Stimulated activated CD4-positive, alpha-beta T cell treated with anti-CD3 and anti-CD28 coated beads, Interleukin-12 subunit alpha, Interleukin-12 subunit beta, amount 100 ng/mL, for 48 hours (primary cell): ENCODE results near the gene LIMA1.
"Not testable (repeated sequence)": the region's sequence is repeated elsewhere in the genome, so short reads cannot be mapped to it uniquely, and the experiment has no call there.

Source experiments
- DNase-seq, 3 donors: peaks; one replicate each; pipeline ENCODE4 v3.0.0-alpha.2; 2020; ENCODE audit warnings: low read depth in 2 of 3, low spot score in 1 of 3

The LIMA1 gene

DNA sequence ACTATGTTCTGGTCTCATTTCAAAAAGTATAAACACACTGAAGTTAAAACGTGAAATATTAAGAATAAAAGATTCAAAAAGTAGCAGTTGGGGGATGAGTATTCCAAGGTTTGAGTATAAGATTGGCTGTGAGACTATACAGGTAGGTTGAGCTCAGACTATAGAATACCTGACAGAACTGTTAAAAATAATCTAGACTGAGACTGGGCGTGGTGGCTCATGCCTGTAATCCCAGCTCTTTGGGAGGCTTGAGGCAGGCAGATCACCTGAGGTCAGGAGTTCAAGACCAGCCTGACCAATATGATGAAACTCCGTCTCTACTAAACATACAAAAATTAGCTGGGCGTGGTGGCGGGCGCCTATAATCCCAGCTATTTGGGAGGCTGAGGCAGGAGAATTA lies 64.3 kb downstream of the LIMA1 start:
- not testable (repeated sequence) for DNase-seq

DNA sequence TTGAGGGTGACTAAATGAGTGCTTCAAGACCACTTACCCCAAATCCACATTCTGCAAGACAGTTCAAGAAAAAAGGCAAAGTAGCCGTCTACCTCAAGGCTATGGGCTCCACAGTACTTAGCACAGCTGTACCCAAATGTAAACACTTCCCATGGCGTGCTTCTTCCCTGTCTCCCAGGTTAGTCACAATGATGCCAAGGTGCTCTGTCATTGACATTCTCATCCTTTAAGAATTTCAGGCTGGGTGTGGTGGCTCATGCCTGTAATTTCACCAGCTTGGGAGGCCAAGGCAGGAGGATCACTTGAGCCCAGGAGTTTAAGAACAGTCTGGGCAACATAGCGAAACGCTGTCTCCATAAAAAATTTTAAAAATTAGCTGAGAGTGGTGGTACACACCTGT lies 64.9 kb downstream of the LIMA1 start:
- no peak for DNase-seq

DNA sequence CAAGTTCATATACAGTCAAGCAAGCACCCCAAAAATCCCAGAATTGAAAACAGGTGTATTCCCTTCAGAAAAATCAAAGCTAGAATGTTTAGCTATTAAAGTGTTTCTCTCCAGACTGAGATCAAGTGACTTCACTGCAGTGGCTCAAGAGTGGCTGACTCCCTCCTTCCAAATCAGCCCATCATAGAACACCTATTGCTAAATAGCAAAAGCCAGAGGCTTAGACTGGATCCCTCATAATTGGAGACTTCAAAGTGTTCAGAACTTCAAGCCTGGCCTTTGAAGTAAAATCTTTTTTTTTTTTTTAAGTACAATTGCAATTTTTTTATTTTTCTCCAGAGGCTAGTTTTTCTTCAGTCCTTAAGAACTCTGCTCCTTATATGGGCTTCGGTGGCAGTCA lies 66.1 kb downstream of the LIMA1 start:
- no peak for DNase-seq

DNA sequence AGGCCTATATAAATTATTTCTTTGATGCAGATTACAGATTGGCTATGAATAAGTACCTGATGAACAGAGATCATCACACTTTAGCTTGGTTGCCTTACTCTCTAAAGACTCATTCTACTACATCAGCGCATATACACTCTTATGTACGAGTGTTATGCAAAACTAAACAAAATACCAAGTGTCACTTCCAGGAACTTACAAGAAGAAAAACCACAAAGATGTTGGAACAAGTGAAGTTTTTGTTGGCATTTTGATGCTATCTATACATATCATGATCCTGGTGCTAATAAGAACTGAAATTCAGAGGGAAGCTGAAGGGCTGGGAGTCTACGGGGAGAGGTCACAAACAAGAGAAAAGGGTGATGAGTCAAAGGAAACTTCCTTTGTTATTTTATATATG lies 68.3 kb downstream of the LIMA1 start:
- no peak for DNase-seq

DNA sequence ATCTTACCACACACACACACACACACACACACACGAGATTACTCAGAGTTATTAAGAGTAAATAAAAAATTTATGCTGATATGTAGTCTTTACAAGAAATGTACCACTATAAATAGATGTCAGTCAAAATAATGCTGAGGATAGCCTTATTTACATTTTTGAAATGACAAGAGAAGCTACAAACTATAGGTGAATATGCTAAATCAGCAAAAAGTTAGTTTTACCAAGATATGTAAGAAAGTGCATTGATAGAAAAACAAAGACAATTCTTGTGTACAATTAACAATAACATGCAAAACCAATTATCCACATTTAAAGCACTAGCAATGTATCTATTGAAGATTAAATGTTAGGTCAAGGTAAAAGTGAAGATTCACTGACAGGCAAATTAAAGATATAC lies 69.3 kb downstream of the LIMA1 start:
- DNase-seq: no peak

DNA sequence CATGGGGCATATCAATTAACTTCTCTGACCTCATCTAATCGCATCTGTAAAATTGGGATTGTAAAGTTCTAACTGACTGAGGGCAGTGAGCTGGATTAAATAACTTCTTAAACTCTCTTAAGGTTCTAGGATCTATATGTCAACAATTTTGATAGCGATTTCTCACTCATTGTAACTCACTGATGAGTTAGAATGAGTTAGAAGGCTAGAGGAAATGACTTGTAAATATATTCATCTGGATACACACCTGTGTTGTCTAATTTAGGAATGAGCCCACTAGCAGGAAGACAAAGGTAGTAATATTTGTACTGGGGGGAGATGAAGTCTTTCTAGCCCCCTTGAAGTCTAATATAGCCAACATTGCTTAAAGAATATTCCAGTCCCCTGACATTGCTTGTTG lies 69.9 kb downstream of the LIMA1 start:
- no peak for DNase-seq

DNA sequence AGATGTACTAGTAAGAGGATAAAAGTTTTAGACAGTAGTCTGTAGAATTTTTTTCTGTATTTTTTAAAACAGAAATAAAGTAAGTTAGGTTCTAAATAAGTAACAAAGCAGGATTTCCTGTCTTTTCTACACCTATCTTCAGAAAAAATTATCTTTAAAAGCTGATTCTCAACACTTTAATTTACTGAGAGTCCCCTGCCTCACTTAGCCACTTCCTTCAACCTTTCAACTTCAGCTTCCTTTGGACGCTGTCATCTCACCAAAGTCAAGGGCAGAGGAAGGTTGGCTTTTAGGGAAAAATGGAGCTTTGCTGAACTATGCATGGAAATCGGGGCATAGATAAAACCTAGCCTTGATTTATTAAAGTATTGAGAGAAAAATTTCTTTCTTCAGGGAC lies 71.3 kb downstream of the LIMA1 start:
- no peak for DNase-seq

DNA sequence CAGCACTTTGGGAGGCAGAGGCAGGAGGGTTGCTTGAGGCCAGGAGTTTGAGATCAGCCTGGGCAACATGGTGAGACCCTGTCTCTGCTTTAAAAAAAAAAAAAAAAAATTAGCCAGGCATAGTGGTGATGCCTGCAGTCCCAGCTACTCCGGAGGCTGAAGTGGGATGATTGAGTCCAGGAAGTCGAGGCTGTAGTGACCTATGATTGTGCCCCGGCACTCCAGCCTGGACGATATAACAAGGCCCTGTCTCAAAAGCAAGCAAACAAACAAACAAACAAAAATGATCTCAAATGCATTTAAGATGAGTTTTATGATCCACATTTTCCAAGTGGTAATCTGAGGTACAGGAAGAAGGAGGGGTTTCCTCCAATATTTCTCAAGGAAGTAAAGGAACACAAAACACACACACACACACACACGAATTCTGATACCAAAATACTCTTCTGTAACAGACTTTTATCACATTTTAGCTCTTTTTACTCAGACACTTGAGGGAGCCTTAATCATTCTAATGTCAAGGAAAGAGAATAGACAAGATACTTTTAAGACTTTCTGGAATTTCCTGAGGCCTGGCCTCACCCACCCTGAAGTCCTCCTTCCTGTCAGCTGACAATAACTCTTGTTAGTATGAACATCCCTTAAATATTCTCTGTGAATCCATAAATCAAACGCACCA lies 71.8 kb downstream of the LIMA1 start:
- no peak for DNase-seq

DNA sequence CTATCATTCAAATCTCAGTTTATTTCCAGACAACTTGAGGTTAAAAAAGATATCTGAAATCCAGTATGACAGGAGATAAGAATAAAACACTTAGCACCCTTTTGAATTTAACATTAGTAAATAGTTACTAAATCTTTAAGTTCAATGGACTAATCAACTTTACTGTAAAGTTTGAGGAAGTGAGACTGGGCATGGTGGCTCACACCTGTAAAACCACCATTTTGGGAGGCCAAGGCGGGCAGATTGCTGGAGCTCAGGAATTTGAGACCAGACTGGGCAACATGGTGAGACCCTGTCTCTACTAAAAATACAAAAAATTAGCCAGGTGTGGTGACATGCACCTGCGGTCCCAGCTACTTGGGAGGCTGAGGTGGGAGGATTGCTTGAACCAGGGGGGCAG lies 75.9 kb downstream of the LIMA1 start:
- DNase-seq: no peak

DNA sequence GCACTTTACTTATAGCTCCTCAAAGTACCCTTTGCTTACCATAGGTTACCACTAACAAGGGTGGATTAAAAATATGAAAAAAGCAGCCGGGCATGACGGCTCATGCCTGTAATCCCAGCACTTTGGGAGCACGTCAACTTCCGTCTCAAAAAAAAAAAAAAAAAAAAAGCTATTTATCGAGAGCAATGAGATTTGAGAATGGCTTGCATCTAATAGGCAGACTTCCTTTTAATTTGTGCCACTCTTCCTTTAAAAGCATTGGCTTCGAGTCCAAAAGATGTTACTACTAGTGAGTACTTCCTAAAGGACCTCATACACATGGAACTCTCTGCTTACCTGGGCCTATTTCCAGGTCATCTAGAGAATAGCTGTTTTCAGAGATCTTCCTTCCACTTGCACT lies 77.7 kb downstream of the LIMA1 start:
- no peak for DNase-seq

DNA sequence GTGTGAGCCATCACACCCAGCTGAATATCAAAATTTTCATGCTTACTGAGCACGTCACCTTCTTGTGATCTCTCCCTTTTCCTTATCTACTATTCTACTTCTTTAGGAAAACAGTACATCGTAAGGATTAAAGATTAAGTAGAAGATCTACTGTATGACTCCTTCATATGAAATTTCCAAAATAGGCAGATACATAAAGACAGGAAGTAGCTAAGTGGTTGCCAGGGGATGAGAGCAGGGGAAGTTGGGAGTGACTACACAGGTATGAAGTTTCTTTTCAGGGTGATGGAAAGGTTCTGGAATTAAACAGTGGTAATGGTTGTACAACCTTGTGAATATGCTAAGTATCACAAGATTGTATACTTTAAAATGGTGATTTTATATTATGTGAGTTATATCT lies 79.6 kb downstream of the LIMA1 start:
- DNase-seq: no peak

DNA sequence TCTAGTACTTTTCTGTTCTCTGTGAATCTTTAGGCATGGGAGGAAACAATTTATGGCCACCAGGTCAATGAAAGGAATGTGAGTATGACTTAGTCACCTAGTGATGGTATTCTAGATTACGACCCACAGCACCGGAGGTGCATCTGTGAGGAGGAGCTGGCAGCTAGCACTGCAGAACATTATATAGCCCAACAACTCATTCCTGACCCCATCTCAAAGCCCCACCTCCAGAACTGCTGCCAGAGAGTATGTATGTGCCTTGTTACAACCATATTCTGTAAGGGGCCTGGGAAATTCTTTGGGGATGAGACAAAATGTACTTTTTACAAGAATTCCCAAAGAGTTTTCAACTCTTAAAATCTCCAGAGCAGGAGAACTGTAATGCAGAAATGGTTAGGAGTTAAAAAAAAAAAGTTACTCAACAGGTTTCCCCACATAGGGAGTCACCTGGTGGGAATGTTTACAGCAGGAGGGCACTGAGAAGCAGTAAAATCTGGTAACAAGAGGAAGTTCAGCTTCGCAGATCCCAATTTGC lies 81.3 kb downstream of the LIMA1 start:
- no peak for DNase-seq

DNA sequence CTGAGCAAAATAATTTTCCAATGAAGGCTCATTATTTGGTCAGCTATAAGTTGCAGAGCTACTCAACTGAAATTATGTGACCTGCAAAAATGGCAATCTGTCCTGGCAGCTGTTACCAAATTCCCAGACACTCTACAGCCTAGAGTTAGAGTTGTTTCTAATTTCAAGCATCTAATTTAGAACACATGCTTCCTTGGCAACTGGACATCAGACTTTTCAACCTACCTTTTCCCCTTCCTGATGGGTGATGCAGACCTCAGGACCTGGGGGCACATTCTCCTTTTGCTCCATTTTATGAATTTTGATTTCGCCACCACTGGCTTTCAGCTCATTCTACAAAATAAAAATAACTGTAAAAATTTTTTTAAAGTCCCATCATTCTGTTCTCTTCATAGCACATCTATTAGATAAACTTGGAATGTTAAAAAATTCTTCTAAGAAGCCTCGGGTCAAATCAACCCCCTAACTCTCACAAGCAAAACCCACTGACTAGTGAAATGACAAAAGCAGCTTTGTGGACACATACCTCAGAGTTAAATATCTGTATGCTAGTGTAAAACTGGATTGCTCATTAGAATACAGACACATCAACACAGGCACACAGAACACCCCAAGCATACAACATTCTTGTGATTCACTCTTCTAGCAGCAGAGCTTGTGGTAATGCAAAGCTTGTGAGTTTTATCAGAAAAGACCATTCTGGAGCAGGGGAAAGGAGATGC lies 82.6 kb downstream of the LIMA1 start:
- DNase-seq: no peak

DNA sequence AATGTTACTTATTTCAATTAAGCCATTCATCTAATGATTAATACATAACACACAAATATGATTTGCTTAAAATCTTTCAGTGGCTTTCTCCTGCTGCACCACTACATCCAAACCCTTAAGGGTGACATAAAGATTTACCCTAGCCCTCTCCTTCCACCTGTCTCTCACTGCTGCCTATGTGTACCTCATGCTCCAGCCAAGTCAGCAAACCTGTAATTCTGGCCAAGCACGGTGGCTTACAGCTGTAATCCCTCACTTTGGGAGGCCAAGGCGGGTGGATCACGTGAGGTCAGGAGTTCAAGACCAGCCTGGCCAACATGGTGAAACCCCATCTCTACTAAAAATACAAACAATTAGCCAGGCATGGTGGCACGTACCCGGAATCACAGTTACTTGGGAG lies 84.5 kb downstream of the LIMA1 start:
- DNase-seq: no peak

DNA sequence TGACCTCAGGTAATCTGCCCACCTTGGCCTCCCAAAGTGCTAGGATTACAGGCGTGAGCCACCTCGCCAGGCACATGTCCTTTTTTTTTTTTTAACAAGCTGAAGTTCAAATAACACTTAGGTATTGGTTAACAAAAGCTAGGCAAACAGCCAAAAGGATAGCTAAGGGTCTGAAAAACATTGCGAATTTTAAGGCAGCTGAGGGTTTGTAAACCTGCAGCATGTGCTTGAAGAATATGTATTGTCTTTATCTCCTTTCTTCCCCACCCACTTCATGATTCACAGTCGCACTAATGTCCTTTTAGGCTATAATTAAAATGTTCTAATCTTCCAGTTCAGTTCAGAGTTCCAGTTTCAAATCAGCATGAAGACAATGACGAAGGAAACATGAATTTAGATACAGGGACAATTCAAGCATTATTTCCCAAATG lies 86.0 kb downstream of the LIMA1 start:
- DNase-seq: no peak

DNA sequence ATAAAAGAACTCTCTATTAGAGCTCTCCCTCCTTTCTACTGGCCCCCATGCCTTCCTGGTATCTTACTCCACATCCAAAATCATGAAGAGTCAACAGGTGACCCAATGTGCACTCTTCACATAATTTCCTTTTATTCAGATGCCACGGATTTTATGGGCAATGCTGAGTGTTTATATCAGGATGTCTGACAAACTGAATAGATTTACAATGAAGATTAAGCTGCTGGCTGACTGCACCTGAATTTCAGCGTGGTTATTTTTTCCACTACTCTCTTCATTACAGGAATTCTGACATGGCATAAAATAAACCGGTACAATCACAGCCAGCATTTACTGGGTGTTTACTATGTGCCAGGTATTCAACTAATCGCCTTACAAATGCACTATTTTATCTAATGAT lies 86.8 kb downstream of the LIMA1 start:
- no peak for DNase-seq

DNA sequence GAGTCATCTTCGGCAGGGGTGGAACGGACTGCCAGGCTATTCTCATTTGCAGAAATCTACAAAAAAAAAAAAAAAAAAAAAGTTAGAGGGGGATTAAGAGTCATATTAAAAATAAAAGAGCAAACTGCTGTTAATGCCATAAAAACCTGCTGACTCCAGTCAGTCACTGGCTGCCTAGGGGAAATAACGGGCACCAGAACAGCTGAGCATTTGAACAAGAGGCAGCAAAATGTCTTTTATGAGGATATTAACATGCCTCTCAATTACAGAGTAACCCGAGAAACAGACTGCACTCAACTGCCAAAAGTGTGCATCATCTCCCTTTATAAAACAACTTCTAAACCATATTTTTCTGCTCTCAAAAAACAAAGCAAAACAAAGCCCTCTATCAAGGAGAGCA lies 87.5 kb downstream of the LIMA1 start:
- no peak for DNase-seq

DNA sequence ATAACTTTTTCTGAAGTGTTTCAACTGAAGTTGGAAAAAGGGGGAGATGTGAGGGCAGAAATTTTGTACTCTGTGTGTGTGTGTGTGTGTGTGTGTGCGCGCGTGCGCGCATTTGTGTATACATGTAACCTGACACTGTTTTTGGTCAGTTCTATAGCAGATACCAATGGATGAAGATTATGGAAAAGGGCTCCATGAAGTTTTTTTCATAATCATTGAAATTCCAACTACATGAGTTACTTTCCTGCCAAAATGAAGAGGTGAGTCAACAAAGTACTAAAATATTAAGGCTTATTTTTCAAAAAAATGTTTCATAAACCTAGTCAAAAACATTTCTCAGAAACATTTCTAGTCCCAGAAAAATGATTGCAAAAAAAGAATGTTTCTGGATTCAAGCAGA lies 90.4 kb downstream of the LIMA1 start:
- no peak for DNase-seq

DNA sequence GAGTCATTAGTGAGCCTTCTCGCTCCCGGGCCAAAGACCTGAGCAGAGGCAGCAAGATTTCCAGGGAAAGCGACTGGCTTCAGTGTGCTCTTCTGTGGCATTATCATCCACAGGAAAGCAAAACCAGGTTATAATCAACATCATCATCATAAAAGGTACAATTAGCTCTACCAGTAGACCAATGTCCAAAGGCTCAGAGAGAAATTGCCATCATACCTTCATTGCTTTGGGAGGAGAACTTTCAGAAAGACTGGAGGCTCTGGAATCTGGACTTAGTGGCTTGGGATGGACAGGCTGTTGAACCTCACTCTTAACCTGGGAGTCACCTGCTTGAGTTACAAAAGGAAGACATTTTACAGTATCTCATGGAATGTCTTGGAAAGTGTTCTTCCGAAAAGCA lies 91.1 kb downstream of the LIMA1 start:
- no peak for DNase-seq

DNA sequence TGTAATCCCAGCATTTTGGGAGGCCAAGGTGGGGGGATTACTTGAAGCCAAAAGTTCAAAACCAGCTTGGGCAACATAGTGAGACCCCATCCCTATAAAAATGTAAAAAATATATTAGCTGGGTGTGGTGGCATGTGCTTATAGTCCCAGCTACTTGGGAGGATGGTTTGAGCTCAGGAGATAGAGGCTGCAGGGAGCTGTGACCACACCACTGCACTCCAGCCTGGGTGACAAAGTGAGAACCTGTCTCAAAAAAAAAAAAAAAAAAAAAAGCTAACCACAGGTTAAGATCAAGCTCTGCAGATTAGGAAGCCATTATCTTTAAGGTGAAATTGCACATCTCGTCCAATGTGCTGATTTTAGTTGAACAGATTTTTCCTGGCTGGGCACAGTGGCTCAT lies 92.5 kb downstream of the LIMA1 start:
- no peak for DNase-seq

DNA sequence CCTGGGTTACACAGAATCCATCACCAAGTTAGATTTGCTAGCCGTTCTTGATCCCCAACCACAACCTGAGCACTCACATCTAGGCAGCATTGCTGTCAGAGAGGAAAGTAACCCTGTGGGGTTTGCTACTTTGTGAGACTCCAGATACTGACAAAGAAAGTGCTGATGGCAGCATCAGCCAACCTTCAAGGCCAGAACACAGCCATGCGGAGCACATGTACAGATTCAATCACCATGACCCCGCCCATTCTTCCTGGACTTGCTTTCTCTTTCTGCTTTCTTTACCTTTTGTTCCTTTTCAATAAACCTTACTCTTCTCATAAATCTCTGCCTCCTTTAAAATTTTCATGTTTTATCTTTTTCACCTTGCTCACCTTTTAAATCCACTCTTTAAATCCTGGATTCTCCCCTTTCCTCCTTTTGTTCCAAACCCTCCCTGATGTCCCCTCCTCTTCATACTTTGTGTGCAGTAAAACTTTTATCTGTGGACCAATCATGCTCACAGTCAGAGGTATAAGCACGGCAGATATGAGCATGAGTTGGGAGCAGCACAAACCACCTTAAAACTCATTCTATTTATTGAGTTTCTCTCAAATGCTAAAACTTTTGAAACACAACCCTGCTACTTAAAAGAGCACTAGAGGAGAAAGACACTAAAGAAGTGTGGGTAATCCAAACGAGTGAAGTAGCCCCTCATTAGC lies 94.3 kb downstream of the LIMA1 start:
- no peak for DNase-seq

DNA sequence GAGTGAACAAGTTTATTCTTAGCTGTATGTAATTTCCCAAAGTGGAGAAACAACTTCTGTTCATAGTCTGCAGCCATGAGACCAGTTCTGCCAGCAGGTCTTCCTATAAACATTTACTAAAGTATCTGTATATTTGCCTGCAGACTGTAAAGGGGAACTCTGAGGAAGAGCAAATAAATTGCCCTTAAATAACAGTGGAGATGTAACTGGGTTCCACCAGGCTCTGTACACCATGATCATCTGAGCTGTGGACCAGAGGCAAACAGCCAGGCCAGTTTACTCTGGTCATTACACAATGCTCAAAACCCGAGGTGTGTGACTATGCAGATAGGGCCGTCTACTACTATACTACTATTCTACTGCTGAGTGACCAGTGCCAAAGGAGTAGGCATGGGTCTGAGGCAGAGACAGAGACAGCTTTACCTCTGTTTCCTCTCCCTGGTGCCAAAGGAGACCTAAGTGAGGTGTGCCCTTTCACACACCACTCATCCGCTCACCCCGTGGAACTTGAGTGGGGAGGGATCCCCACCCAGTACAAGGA lies 95.0 kb downstream of the LIMA1 start:
- no peak for DNase-seq
